Aorta (tissue), 5 donors: ENCODE data around the gene EPB41L5. TPM values are rescaled to one million over a fixed set of nuclear protein-coding genes. Genes with fewer than 3 reads are reported as not detected.
"Not testable (repeated sequence)": the region's sequence is repeated elsewhere in the genome, so short reads cannot be mapped to it uniquely, and the experiment has no call there.

Experiments
- ATAC-seq: fragments of 200-7000 bp; cut with Tn5 transposase; one replicate; pipeline ENCODE4 v1.9.1; 2022; ENCODE audit warnings: moderate library complexity; ENCODE audit not compliant: low FRiP score
- DNase-seq, 2 donors: peaks; one replicate each; pipeline ENCODE4 v3.0.0-alpha.2; 2020
- H3K27ac ChIP-seq, 2 donors: one replicate each; pipeline ENCODE4 v1.5.1; 2013; ENCODE audit warnings: low read length in 2 of 2, mild to moderate bottlenecking in 2 of 2, moderate library complexity in 2 of 2, control low read depth in 1 of 2, inconsistent platforms in 1 of 2, low read depth in 1 of 2
- H3K27me3 ChIP-seq, 2 donors: one replicate each; pipeline ENCODE4 v1.6.1; 2013; ENCODE audit warnings: control low read depth in 1 of 2, low read length in 1 of 2, mild to moderate bottlenecking in 1 of 2, moderate library complexity in 1 of 2; ENCODE audit not compliant: insufficient read depth in 2 of 2, control insufficient read depth in 1 of 2
- H3K36me3 ChIP-seq, 2 donors: one replicate each; pipeline ENCODE4 v1.6.1; 2013; ENCODE audit warnings: control low read depth in 1 of 2, low read length in 1 of 2, mild to moderate bottlenecking in 1 of 2; ENCODE audit not compliant: insufficient read depth in 2 of 2, control insufficient read depth in 1 of 2
- H3K4me1 ChIP-seq, 2 donors: one replicate each; pipeline ENCODE4 v1.6.1; 2013; ENCODE audit warnings: low read length in 2 of 2, control low read depth in 1 of 2, mild to moderate bottlenecking in 1 of 2, moderate library complexity in 1 of 2; ENCODE audit not compliant: insufficient read depth in 2 of 2, control insufficient read depth in 1 of 2
- H3K4me3 ChIP-seq, 2 donors: one replicate each; pipeline ENCODE4 v1.5.1; 2013; ENCODE audit warnings: low read length in 2 of 2, control low read depth in 1 of 2, mild to moderate bottlenecking in 1 of 2
- H3K9me3 ChIP-seq: one replicate; pipeline ENCODE4 v1.6.1; 2013; ENCODE audit warnings: mild to moderate bottlenecking, low read length; ENCODE audit not compliant: control insufficient read depth
- WGBS, 2 donors: extraction: QIAGEN DNeasy Blood & Tissue Kit; methylation state at CpG; one replicate each; pipeline ENCODE4 v1.1.7; 2013; 5-methylcytosine and 5-hydroxymethylcytosine counted together
- intact Hi-C, 2 donors: fragments of 100-400 bp; cut with DNase I; formaldehyde crosslinking; loops; one replicate each; pipeline versions ENCODE4 v1.14.2 to v1.15.0; 2022
- polyA plus RNA-seq, 2 donors: library from polyadenylated mRNA; stranded (reverse); fragments of 200-250 nt; gene quantifications; one replicate each; pipeline ENCODE4 v1.2.3, GENCODE V29; 2013
- total RNA-seq, 2 donors: library from RNA; stranded (reverse); fragmentation: NEBNext Ultra II Directional; extraction: Animal tissue kit (Norgen Biotek cat#: 25700); gene quantifications; one replicate each; pipeline ENCODE4 v1.2.1, GENCODE V29; 2021
- donor health status: healthy with polysubstance abuse.
- donor health status: Bipolar disorder and iron deficiency.
- donor health status: DM: no; HTN: no; CAD: no.
- donor health status: DM: no; HTN: no; CAD: no.
- donor health status: DM: yes; HTN: yes; CAD: no.

The EPB41L5 gene
- total and polyA plus RNA-seq, 4 donors = 4.3 to 21.8 (median 11.4) TPM

DNA sequence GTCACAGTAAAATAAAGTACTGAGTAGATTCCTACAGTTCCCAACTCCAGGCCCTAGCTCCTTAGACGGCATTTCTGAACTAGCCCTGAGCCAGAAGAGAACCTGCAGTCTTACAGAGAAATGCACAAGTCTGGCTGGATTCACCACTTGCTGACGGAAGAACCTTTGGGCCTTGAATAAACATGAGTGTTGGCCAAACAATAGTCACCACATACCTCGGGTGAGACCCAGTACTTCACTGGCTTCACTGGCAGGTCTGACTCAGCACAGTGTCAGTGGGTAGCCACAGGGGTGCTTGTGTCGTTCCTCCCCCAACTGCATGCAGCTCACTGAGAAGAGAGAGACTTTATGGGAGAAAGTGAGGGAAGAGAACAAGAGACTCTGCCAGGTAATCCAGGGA lies 121.4 kb downstream of the EPB41L5 start:
- WGBS, 2 donors = 89% methylated on average over 4 of the region's 4 CpGs
- H3K27ac ChIP-seq = no peak overlapping the region
- H3K36me3 ChIP-seq = peaks cover 0 to 4% of the 10 kb centered on the region in 2 donors
- H3K4me3 ChIP-seq = no peak overlapping the region
- no peaks in the 10 kb centered on the region for H3K4me1 ChIP-seq
- H3K27me3 ChIP-seq = no peaks in the 10 kb centered on the region
- intact Hi-C loops = no loop called here
- ATAC-seq (no peak), DNase-seq (peak in 1 of 2 donors; percentile 20)
- no peaks in the 10 kb centered on the region for H3K9me3 ChIP-seq

DNA sequence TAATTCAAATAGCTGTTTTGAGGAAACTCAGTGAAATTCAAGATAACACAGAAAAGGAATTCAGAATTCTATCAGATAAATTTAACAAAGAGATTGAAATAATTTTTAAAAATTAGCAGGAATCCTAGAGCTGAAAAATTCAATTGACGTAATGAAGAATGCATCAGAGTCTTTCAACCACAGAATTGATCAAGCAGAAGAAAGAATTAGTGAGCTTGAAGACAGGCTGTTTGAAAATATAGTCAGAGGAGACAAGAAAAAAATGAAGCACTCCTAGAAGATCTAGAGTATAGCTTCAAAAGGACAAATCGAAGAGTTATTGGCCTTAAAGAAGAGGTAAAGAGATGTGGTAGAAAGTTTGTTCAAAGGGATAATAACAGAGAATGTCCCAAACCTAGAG lies 122.1 kb downstream of the EPB41L5 start:
- H3K27me3 ChIP-seq, H3K4me3 ChIP-seq, H3K9me3 ChIP-seq, ATAC-seq, H3K4me1 ChIP-seq, DNase-seq, intact Hi-C loops, H3K27ac ChIP-seq, H3K36me3 ChIP-seq: not testable (repeated sequence)
- WGBS, 2 donors = 97 to 99% methylated on average over 2 of the region's 2 CpGs

DNA sequence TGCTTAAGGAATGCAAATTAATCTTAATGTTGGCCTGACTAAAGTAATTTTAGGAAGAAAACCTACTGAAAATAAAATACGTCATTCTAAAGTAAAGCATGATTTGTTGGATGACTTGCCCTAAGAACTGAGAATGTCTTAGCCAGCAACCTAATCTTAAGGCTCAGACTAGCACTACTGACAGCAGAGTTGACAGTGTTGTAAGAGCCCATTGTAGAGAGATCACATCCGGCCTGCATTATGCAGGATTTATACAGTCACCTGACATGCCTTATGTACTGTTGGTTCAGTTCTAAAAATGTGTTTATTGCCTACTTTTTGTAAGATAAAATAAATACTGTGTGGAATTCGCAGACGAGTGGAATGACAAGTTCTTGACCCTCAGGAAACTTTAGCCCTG lies 128.0 kb downstream of the EPB41L5 start:
- DNase-seq = no peak
- H3K4me3 ChIP-seq = no peak overlapping the region
- ATAC-seq = no peak
- H3K36me3 ChIP-seq = no peaks in the 10 kb centered on the region
- H3K27me3 ChIP-seq = no peaks in the 10 kb centered on the region
- no peaks in the 10 kb centered on the region for H3K9me3 ChIP-seq
- no peaks in the 10 kb centered on the region for H3K4me1 ChIP-seq
- 76 to 79% methylated on average over 4 of the region's 4 CpGs for WGBS, 2 donors
- H3K27ac ChIP-seq = no peak overlapping the region
- intact Hi-C loops = no loop called here

DNA sequence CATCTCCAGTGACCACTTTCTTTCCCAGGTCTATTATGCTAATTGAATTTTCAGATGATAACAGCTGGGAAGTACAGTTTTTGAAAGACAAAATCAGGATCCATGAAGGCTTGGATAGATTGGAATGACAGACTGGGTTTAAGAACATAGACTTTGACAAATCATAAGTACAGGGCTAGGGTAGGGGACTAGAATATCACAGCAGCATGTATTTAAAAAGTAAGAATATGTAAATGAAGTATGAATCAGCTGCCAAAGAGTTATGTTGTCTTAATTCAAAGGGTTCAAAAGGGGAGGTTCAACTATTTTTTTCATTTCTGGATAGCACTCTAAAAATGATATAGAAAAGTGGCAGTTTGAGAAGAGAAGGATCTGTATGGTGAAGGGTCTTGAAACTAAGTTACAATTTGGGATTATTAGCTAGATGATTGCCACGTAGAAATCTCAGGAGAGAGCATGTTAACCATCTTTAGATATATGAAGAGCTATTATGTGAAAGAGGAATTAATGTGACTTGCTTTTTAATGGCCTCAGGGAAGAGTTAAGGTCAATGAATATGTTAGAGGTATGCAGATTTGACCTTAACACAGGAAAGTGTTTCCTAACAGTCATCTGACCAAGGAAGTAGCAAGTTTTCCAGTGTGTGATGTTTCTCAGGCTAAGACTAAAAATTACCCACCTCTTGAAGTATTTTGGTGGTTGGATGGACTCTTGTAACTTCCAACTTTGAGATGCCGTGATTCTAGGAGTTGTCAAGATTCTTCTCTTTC lies 128.6 kb downstream of the EPB41L5 start:
- Histone ChIP-seq H3K27me3 (no peaks in the 10 kb centered on the region), H3K36me3 (no peaks in the 10 kb centered on the region), H3K9me3 (no peaks in the 10 kb centered on the region), H3K4me3 (no peak overlapping the region), H3K4me1 (no peaks in the 10 kb centered on the region), H3K27ac (no peak overlapping the region)
- DNase-seq (no peak), ATAC-seq (no peak)
- 88 to 93% methylated on average over 2 of the region's 2 CpGs for WGBS, 2 donors
- intact Hi-C loops = no loop called here

DNA sequence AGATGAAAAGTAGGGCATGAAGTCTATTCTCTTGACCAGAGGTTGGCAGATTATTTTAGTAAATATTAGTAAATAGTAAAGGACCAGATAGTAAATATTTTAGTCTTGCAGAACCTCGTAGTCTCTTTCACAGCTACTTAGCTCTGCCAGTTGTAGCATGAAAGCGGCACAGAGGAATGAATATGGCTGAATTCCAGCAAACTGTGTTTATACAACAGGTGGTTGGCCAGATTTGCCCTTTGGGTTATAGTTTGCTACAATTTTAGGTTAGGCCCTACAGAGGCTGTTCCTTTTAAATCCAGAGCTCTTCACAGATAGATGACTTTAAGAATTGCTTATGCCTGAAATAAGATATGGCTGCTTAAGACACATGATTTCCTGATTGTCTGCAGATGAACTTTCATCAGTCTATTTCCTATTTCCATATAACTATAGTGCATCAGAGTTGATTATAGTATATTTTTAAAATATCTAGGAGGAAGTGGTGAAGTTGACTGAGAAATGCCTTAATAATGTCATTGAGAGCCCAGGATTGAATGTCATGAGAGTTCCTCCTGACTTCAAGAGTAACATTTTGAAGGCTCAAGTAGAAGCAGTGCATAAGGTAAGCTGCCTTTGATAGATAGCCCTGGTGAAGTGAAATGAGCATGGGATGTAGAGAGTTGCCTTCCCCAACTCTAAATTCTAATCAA lies 129.8 kb downstream of the EPB41L5 start:
- H3K4me3 ChIP-seq = no peak overlapping the region
- no peak for DNase-seq
- no peaks in the 10 kb centered on the region for H3K4me1 ChIP-seq
- no peaks in the 10 kb centered on the region for H3K9me3 ChIP-seq
- WGBS, 2 donors = 77 to 81% methylated on average over 2 of the region's 2 CpGs
- no peak overlapping the region for H3K27ac ChIP-seq
- ATAC-seq = no peak
- intact Hi-C loops = no loop called here
- no peaks in the 10 kb centered on the region for H3K27me3 ChIP-seq
- peaks cover 0 to 1% of the 10 kb centered on the region in 2 donors for H3K36me3 ChIP-seq

DNA sequence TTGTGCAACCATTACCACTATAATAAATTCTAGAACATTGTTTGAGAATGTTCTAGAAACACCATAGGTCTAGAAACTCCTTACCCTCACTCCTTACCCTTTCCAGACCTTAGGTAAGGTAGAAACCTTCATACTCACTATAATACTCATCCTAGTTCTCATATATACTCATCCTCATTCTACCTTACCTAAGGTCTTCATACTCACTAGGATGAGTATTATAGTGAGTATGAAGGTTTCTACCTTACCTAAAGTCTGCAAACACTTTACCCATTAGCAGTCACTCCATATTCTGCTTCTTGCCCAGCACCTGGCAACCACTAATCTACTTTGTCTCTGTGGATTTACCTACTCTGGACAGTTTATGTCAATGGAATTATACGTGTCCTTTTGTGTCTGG lies 135.4 kb downstream of the EPB41L5 start:
- WGBS, 2 donors = 97% methylated on average over 1 of the region's 1 CpG
- no peak for DNase-seq

DNA sequence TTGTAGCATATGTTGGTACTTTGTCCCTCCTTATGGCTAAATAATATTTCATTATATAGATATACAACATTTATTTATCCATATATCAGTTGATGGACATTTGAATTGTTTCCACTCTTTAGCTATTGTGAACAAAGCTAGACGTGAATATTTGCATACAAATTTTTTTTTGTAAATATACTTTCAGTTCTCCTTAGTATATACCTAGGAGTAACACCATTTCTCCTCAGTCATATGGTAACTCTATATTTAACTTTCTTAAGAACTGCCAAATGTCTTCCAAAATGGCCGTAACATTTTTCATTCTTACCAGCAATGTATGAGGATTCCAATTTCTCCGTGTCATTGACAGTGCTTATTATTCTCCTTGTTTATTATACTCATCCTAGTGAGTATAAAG lies 135.8 kb downstream of the EPB41L5 start:
- no peak for DNase-seq
- Histone ChIP-seq H3K27ac (no peak overlapping the region), H3K4me1 (no peaks in the 10 kb centered on the region), H3K27me3 (no peaks in the 10 kb centered on the region), H3K9me3 (peaks cover 3% of the 10 kb centered on the region), H3K36me3 (peaks cover 0 to 4% of the 10 kb centered on the region in 2 donors), H3K4me3 (no peak overlapping the region)
- ATAC-seq = no peak
- intact Hi-C loops = no loop called here
- WGBS, 2 donors = 92 to 94% methylated on average over 3 of the region's 3 CpGs

More for the DNA sequence above, 135.4 kb downstream of the EPB41L5 start:
- Histone ChIP-seq H3K4me1 (no peaks in the 10 kb centered on the region), H3K4me3 (no peak overlapping the region), H3K9me3 (peaks cover 3% of the 10 kb centered on the region), H3K36me3 (peaks cover 0 to 4% of the 10 kb centered on the region in 2 donors), H3K27ac (no peak overlapping the region), H3K27me3 (no peaks in the 10 kb centered on the region)
- intact Hi-C loops = no loop called here
- no peak for ATAC-seq

DNA sequence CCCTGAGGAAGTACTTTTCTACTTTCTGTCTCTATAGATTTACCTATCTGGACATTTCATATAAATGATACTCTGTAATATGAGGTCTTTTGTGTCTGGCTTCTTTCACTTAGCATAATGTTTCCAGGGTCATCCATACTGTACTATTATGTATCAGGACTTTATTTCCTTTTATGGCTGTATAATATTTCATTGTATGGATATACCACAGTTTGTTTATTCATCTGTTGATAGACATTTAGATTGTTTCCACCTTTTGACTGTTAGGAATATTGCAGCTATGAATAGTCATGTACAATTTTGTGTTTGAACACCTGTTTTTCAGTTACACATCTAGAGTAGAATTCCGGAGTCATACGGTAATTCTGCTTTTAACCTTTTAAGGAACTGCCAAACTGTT lies 136.5 kb downstream of the EPB41L5 start:
- Histone ChIP-seq H3K27me3 (no peaks in the 10 kb centered on the region), H3K4me1 (no peaks in the 10 kb centered on the region), H3K9me3 (peaks cover 3% of the 10 kb centered on the region), H3K4me3 (no peak overlapping the region), H3K27ac (no peak overlapping the region), H3K36me3 (peaks cover 0 to 4% of the 10 kb centered on the region in 2 donors)
- ATAC-seq (no peak), DNase-seq (no peak)
- intact Hi-C loops = no loop called here
- 95 to 98% methylated on average over 2 of the region's 2 CpGs for WGBS, 2 donors

DNA sequence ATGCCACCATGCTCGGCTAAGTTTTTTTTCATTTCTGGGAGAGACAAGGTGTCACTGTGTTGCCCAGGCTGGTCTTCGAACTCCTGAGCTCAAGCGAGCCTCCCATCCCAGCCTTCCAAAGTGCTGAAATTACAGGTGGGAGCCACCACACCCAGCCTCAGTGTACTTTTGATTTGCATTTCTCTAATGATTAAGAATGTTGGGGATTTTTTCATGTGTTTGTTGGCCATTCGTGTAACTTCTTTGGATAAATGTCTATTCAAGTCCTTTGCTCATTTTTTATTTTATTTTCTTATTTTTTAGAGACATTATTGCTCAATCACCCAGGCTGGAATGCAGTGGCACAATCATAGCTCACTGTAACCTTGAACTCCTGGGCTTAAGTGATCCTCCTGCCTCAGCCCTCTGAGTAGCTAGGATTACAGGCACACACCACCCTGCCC lies 137.2 kb downstream of the EPB41L5 start:
- no peak for ATAC-seq
- Histone ChIP-seq H3K27me3 (no peaks in the 10 kb centered on the region), H3K9me3 (peaks cover 3% of the 10 kb centered on the region), H3K4me3 (no peak overlapping the region), H3K27ac (no peak overlapping the region), H3K4me1 (no peaks in the 10 kb centered on the region), H3K36me3 (peaks cover 0 to 4% of the 10 kb centered on the region in 2 donors)
- no peak for DNase-seq
- 96 to 100% methylated on average over 4 of the region's 4 CpGs for WGBS, 2 donors
- intact Hi-C loops = no loop called here
